ENCODE measurements around the gene PTTG1IP. TPM values are rescaled to one million over a fixed set of nuclear protein-coding genes. Genes with fewer than 3 reads are reported as not detected.

The PTTG1IP gene
- total RNA-seq, 1 donor from 2014 or later: 240 TPM

- Histone ChIP-seq H4K20me1 (ENCODE audit: insufficient read depth, low read length) (no peaks in the 10 kb centered on the region), H3K27me3 (ENCODE audit: insufficient read depth, low read length) (no peaks in the 10 kb centered on the region), H2AFZ (ENCODE audit: low read depth, low read length) (no peak overlapping the region), H3K79me2 (ENCODE audit: insufficient read depth, low read length) (no peaks in the 10 kb centered on the region), H3K4me1 (ENCODE audit: insufficient read depth, low read length) (no peaks in the 10 kb centered on the region), H3K9me3 (ENCODE audit: insufficient read depth, low read depth, low read length) (no peaks in the 10 kb centered on the region), H3K4me3 (ENCODE audit: insufficient read depth, low read depth, low read length) (no peak overlapping the region), H3K9ac (ENCODE audit: low read length) (no peak overlapping the region), H3K36me3 (ENCODE audit: insufficient read depth, low read length) (no peaks in the 10 kb centered on the region), H3K4me2 (ENCODE audit: low read length) (no peak overlapping the region), H3K27ac (ENCODE audit: low read depth, low read length) (no peak overlapping the region)
- TF ChIP-seq EZH2 (IDR thresholded peaks at IDR 0.05; ENCODE audit: insufficient read depth, low read length): no peak
- TF ChIP-seq CTCF (IDR thresholded peaks at IDR 0.05; ENCODE audit: insufficient read depth, low read depth, low read length): no peak
- Mint-ChIP-seq H3K9me3 (ENCODE audit: unreplicated experiment) (peaks cover 3% of the 10 kb centered on the region), H3K27ac (ENCODE audit: unreplicated experiment) (no peak overlapping the region), H3K4me1 (ENCODE audit: low read depth, unreplicated experiment) (peaks cover 8% of the 10 kb centered on the region), H3K27me3 (ENCODE audit: low read depth, unreplicated experiment) (peaks cover 46% of the 10 kb centered on the region), H3K36me3 (ENCODE audit: low read depth, unreplicated experiment) (peaks cover 2% of the 10 kb centered on the region), H3K4me3 (ENCODE audit: unreplicated experiment) (no peak overlapping the region)
- FAIRE-seq (no peak), DNase-seq (ENCODE audit: low read depth) (no peak)
Measured at GRCh38 chr21:44836666-44837471, 36.6 kb downstream of the PTTG1IP start.

GRCh38 chr21:44836349-44836665 lies 37.2 kb downstream of the PTTG1IP start:
- no peak overlapping the region for H3K4me3 Mint-ChIP-seq (ENCODE audit: unreplicated experiment)
- Histone ChIP-seq H3K4me2 (ENCODE audit: low read length) (no peak overlapping the region), H3K36me3 (ENCODE audit: insufficient read depth, low read length) (no peaks in the 10 kb centered on the region), H3K27ac (ENCODE audit: low read depth, low read length) (no peak overlapping the region), H3K9ac (ENCODE audit: low read length) (no peak overlapping the region), H3K4me3 (ENCODE audit: insufficient read depth, low read depth, low read length) (no peak overlapping the region), H3K79me2 (ENCODE audit: insufficient read depth, low read length) (no peaks in the 10 kb centered on the region), H4K20me1 (ENCODE audit: insufficient read depth, low read length) (no peaks in the 10 kb centered on the region), H3K9me3 (ENCODE audit: insufficient read depth, low read depth, low read length) (no peaks in the 10 kb centered on the region), H3K4me1 (ENCODE audit: insufficient read depth, low read length) (no peaks in the 10 kb centered on the region), H2AFZ (ENCODE audit: low read depth, low read length) (no peak overlapping the region), H3K27me3 (ENCODE audit: insufficient read depth, low read length) (no peaks in the 10 kb centered on the region)
- H3K27me3 Mint-ChIP-seq (ENCODE audit: low read depth, unreplicated experiment): peaks cover 43% of the 10 kb centered on the region
- peaks cover 2% of the 10 kb centered on the region for H3K36me3 Mint-ChIP-seq (ENCODE audit: low read depth, unreplicated experiment)
- no peak for TF ChIP-seq CTCF (IDR thresholded peaks at IDR 0.05; ENCODE audit: insufficient read depth, low read depth, low read length)
- TF ChIP-seq EZH2 (IDR thresholded peaks at IDR 0.05; ENCODE audit: insufficient read depth, low read length): no peak
- peaks cover 8% of the 10 kb centered on the region for H3K4me1 Mint-ChIP-seq (ENCODE audit: low read depth, unreplicated experiment)
- H3K9me3 Mint-ChIP-seq (ENCODE audit: unreplicated experiment): peaks cover 3% of the 10 kb centered on the region
- no peak for FAIRE-seq
- no peak for DNase-seq (ENCODE audit: low read depth)
- no peak overlapping the region for H3K27ac Mint-ChIP-seq (ENCODE audit: unreplicated experiment)

- Histone ChIP-seq H3K4me1 (ENCODE audit: insufficient read depth, low read length) (no peaks in the 10 kb centered on the region), H3K27me3 (ENCODE audit: insufficient read depth, low read length) (no peaks in the 10 kb centered on the region), H3K9ac (ENCODE audit: low read length) (no peak overlapping the region), H2AFZ (ENCODE audit: low read depth, low read length) (no peak overlapping the region), H3K27ac (ENCODE audit: low read depth, low read length) (no peak overlapping the region), H3K79me2 (ENCODE audit: insufficient read depth, low read length) (no peaks in the 10 kb centered on the region), H3K9me3 (ENCODE audit: insufficient read depth, low read depth, low read length) (no peaks in the 10 kb centered on the region), H3K36me3 (ENCODE audit: insufficient read depth, low read length) (no peaks in the 10 kb centered on the region), H4K20me1 (ENCODE audit: insufficient read depth, low read length) (no peaks in the 10 kb centered on the region), H3K4me2 (ENCODE audit: low read length) (no peak overlapping the region), H3K4me3 (ENCODE audit: insufficient read depth, low read depth, low read length) (no peak overlapping the region)
- TF ChIP-seq CTCF (IDR thresholded peaks at IDR 0.05; ENCODE audit: insufficient read depth, low read depth, low read length) (no peak), EZH2 (IDR thresholded peaks at IDR 0.05; ENCODE audit: insufficient read depth, low read length) (no peak)
- no peak for FAIRE-seq
- Mint-ChIP-seq H3K4me3 (ENCODE audit: unreplicated experiment) (no peak overlapping the region), H3K4me1 (ENCODE audit: low read depth, unreplicated experiment) (peaks cover 8% of the 10 kb centered on the region), H3K36me3 (ENCODE audit: low read depth, unreplicated experiment) (peaks cover 2% of the 10 kb centered on the region), H3K9me3 (ENCODE audit: unreplicated experiment) (peaks cover 3% of the 10 kb centered on the region), H3K27me3 (ENCODE audit: low read depth, unreplicated experiment) (peaks cover 42% of the 10 kb centered on the region), H3K27ac (ENCODE audit: unreplicated experiment) (no peak overlapping the region)
- DNase-seq (ENCODE audit: low read depth): no peak
Measured at GRCh38 chr21:44835647-44835973, 37.9 kb downstream of the PTTG1IP start.

All from astrocyte (in vitro differentiated cells and primary cell).